Sigmoid colon (tissue), 4 donors: ENCODE results near the gene FUT7.

Experiments
- EP300 ChIP-seq, 4 donors: sonication (generic); formaldehyde crosslinking; IDR thresholded peaks; one replicate each; pipeline ENCODE4 v1.6.1; 2017; ENCODE audit warnings: antibody characterized with exemption in 4 of 4
- POLR2A ChIP-seq, 2 donors: fragments of 450-650 bp; IDR thresholded peaks; one replicate each; pipeline ENCODE4 v1.6.1; 2016; ENCODE audit warnings: antibody characterized with exemption in 2 of 2, mild to moderate bottlenecking in 2 of 2, moderate library complexity in 2 of 2
- TF ChIP-seq, protein P1 (sequence below), 4 experiments: fragments of 450-650 bp in 3 of 4; fragments of 200-600 bp in 1 of 4; IDR thresholded peaks; one replicate each; pipeline ENCODE4 v1.5.1; 2016 to 2019; ENCODE audit warnings: antibody characterized with exemption in 4 of 4, mild to moderate bottlenecking in 3 of 4, moderate library complexity in 2 of 4

GRCh38 chr9:137051145-137051724, 19.3 kb upstream of the FUT7 start:
- TF ChIP-seq, protein P1, sequence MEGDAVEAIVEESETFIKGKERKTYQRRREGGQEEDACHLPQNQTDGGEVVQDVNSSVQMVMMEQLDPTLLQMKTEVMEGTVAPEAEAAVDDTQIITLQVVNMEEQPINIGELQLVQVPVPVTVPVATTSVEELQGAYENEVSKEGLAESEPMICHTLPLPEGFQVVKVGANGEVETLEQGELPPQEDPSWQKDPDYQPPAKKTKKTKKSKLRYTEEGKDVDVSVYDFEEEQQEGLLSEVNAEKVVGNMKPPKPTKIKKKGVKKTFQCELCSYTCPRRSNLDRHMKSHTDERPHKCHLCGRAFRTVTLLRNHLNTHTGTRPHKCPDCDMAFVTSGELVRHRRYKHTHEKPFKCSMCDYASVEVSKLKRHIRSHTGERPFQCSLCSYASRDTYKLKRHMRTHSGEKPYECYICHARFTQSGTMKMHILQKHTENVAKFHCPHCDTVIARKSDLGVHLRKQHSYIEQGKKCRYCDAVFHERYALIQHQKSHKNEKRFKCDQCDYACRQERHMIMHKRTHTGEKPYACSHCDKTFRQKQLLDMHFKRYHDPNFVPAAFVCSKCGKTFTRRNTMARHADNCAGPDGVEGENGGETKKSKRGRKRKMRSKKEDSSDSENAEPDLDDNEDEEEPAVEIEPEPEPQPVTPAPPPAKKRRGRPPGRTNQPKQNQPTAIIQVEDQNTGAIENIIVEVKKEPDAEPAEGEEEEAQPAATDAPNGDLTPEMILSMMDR (IDR thresholded peaks at IDR 0.05): no peak
- TF ChIP-seq POLR2A (IDR thresholded peaks at IDR 0.05) (no peak), EP300 (IDR thresholded peaks at IDR 0.05) (no peak)
